ENCODE data around the gene DLG5.

DNA sequence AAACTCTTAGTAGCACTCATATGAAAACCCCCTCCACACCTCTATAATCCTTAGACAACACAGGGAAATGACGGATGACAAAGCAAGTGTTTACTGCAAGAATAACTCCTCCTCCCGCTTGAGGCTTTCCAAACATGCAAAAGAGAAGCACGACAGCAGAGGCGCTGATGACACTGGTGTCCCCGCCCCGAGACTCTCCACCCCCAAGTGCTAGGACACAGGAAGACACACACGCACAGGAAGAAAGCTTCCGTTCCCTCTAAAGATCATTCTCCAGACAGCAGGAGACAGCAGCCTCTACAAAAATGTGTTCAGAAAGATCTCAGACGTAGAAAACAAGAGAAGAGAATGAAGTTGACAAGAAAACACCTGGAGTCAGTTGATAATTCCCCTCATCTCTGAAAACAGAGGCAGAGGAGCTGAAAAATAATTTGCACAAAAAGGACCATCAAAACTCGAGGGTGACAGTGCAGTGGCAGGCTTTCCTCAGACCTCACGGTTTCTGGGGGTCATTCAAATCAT lies 90.2 kb downstream of the DLG5 start:
- TF ChIP-seq RELA (IDR thresholded peaks at IDR 0.05; ENCODE audit: borderline replicate concordance, partially characterized antibody) = no peak
- TF ChIP-seq RUNX3 (IDR thresholded peaks at IDR 0.05; ENCODE audit: low read length) = no peak
- no peak for TF ChIP-seq EZH2 (IDR thresholded peaks at IDR 0.05; ENCODE audit: borderline replicate concordance, control insufficient read depth, low read depth, low read length)
- no peak for TF ChIP-seq ETV6 (conservative IDR thresholded peaks at IDR 0.05 in 1 of 2, IDR thresholded peaks at IDR 0.05 in 1 of 2; ENCODE audit: borderline replicate concordance in 1 of 2, low read depth in 1 of 2)
